ENCODE data around the gene ZGPAT. TPM values are rescaled to one million over a fixed set of nuclear protein-coding genes. Genes with fewer than 3 reads are reported as not detected.

The ZGPAT gene
- total and polyA plus RNA-seq, 2 of the 8 experiments (the other 6 are each of a cell fraction or from before 2014, with no cell fraction given): 14.5 to 21.4 TPM

GRCh38 chr20:63691711-63692435, 16.0 kb upstream of the ZGPAT start (continued):
- TF ChIP-seq HDAC2 (IDR thresholded peaks at IDR 0.05; ENCODE audit: borderline replicate concordance in 1 of 2, low read depth in 2 of 2, low read length in 2 of 2): no peak
- TF ChIP-seq FOSL1 (IDR thresholded peaks at IDR 0.05; ENCODE audit: insufficient read depth, low read depth, low read length): no peak
- no peak for TF ChIP-seq JUN (IDR thresholded peaks at IDR 0.05; ENCODE audit: low read depth, low read length)
- TF ChIP-seq HDAC6 (IDR thresholded peaks at IDR 0.05; ENCODE audit: low read depth, low read length): no peak
- no peak for TF ChIP-seq SAP30 (IDR thresholded peaks at IDR 0.05; ENCODE audit: insufficient read depth, insufficient replicate concordance, low read length)

All from H1 (cell line).